ENCODE measurements around the gene COL15A1.

DNA sequence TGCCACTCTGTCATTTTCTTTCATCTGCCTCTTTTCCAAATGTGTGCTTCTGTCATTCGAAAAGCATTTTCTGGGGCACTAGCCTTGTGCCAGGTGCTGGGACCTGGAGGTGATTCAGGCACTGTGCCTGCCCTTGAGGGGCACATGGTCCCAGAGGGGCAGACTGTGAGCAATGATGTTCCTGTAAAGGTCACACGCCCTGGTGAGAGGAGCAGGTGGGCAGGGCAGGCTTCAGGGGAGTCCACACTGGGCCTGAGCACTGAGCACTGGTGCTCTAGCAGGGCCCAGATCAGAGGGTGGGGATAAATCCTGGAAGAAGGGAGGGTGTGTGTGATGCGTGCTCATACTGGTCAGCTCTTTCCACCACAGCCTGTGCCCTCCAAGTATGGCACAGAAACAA is 77.8 kb downstream of the COL15A1 start:
- TF ChIP-seq POLR2AphosphoS5 (IDR thresholded peaks at IDR 0.05; ENCODE audit: low read depth, low read length) (no peak), TAF1 (IDR thresholded peaks at IDR 0.05; ENCODE audit: borderline replicate concordance, insufficient read depth, low read length) (no peak)
- TF ChIP-seq, protein P1, sequence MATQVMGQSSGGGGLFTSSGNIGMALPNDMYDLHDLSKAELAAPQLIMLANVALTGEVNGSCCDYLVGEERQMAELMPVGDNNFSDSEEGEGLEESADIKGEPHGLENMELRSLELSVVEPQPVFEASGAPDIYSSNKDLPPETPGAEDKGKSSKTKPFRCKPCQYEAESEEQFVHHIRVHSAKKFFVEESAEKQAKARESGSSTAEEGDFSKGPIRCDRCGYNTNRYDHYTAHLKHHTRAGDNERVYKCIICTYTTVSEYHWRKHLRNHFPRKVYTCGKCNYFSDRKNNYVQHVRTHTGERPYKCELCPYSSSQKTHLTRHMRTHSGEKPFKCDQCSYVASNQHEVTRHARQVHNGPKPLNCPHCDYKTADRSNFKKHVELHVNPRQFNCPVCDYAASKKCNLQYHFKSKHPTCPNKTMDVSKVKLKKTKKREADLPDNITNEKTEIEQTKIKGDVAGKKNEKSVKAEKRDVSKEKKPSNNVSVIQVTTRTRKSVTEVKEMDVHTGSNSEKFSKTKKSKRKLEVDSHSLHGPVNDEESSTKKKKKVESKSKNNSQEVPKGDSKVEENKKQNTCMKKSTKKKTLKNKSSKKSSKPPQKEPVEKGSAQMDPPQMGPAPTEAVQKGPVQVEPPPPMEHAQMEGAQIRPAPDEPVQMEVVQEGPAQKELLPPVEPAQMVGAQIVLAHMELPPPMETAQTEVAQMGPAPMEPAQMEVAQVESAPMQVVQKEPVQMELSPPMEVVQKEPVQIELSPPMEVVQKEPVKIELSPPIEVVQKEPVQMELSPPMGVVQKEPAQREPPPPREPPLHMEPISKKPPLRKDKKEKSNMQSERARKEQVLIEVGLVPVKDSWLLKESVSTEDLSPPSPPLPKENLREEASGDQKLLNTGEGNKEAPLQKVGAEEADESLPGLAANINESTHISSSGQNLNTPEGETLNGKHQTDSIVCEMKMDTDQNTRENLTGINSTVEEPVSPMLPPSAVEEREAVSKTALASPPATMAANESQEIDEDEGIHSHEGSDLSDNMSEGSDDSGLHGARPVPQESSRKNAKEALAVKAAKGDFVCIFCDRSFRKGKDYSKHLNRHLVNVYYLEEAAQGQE (IDR thresholded peaks at IDR 0.05; ENCODE audit: insufficient read depth in 1 of 2, low read depth in 2 of 2, low read length in 2 of 2) = no peak
